A549 (cell line): Measurements from ENCODE around the gene RBM27. TPM values are rescaled to one million over a fixed set of nuclear protein-coding genes. Genes with fewer than 3 reads are reported as not detected.

Source experiments
- ATAC-seq, 2 experiments: fragments of 200-7000 bp in 1 of 2; fragments of >200 bp in 1 of 2; cut with Nextera tagmentation in 1 of 2; cut with Tn5 transposase in 1 of 2; 3 replicates each; pipeline versions ENCODE4 v1.8.0 to v1.9.1; 2018 to 2020; ENCODE audit warnings: mild to moderate bottlenecking in 1 of 2, moderate library complexity in 1 of 2
- CTCF ChIA-PET: fragments of 300-600 bp; sonication (Branson Sonifier 250); formaldehyde crosslinking; extraction: SDS; loops from one replicate; lab custom pipeline; 2021; ENCODE audit warnings: antibody characterized with exemption, inconsistent platforms; lab: Yijun Ruan, JAX
- POLR2A ChIA-PET: fragments of 350-600 bp; formaldehyde crosslinking; extraction: SDS; loops from one replicate; lab custom pipeline; 2021; ENCODE audit warnings: antibody characterized with exemption, inconsistent platforms; lab: Yijun Ruan, JAX
- DNase-seq, 2 experiments: peaks; one replicate each; pipeline versions ENCODE4 v3.0.0 to v3.0.0-alpha.2; 2011 to 2016; ENCODE audit warnings: low read depth in 1 of 2, low spot score in 1 of 2
- FAIRE-seq: peaks from 2 replicates; lab custom pipeline; 2011; peaks lifted over from hg19 to GRCh38; lab: Jason Lieb, UNC
- H3K27ac ChIP-seq, 2 experiments: fragments of >200 bp; sonication (Bioruptor Twin); formaldehyde crosslinking; 3 replicates each; pipeline ENCODE4 v1.5.1; 2016 to 2017
- H3K4me1 ChIP-seq: fragments of >200 bp; sonication (Bioruptor Twin); formaldehyde crosslinking; 3 replicates; pipeline ENCODE4 v1.6.1; 2016
- H3K4me2 ChIP-seq: fragments of >200 bp; sonication (Bioruptor Twin); formaldehyde crosslinking; 3 replicates; pipeline ENCODE4 v1.6.1; 2016
- H3K4me3 ChIP-seq: fragments of >200 bp; sonication (Bioruptor Twin); formaldehyde crosslinking; 3 replicates; pipeline ENCODE4 v1.5.1; 2016
- H3K9me3 ChIP-seq: fragments of >200 bp; sonication (Bioruptor Twin); formaldehyde crosslinking; 3 replicates; pipeline ENCODE4 v1.6.1; 2016
- ATOH8 ChIP-seq: fragments of 250-450 bp; sonication (Bioruptor Pico); IDR thresholded peaks from 2 replicates; pipeline ENCODE4 v1.5.0; 2020; ENCODE audit warnings: low read depth, mild to moderate bottlenecking, moderate library complexity
- BCL3 ChIP-seq: fragments of >200 bp; sonication (Bioruptor Twin); formaldehyde crosslinking; IDR thresholded peaks from 3 replicates; pipeline ENCODE4 v1.6.1; 2016
- BHLHE40 ChIP-seq: IDR thresholded peaks from 2 replicates; pipeline ENCODE4 v1.6.1; 2012; ENCODE audit warnings: low read depth, low read length, inconsistent platforms
- CBX2 ChIP-seq: fragments of 200-600 bp; sonication (generic); IDR thresholded peaks from 2 replicates; pipeline ENCODE4 v1.6.1; 2016; ENCODE audit warnings: low read depth, mild to moderate bottlenecking, borderline replicate concordance
- CTCF ChIP-seq: fragments of >200 bp; sonication (Bioruptor Twin); formaldehyde crosslinking; IDR thresholded peaks from 3 replicates; pipeline ENCODE4 v1.5.1; 2016
- ELK1 ChIP-seq: fragments of 150-350 bp; IDR thresholded peaks from 2 replicates; pipeline ENCODE4 v1.6.1; 2014; ENCODE audit warnings: low read depth, mild to moderate bottlenecking, low read length
- FOXS1 ChIP-seq: fragments of 250-450 bp; sonication (Bioruptor Pico); IDR thresholded peaks from 2 replicates; pipeline ENCODE4 v1.5.0; 2020; ENCODE audit warnings: mild to moderate bottlenecking, moderate library complexity
- GATA3 ChIP-seq: IDR thresholded peaks from 2 replicates; pipeline ENCODE4 v1.6.1; 2012; ENCODE audit warnings: borderline replicate concordance
- HEYL ChIP-seq: fragments of 250-450 bp; sonication (Bioruptor Pico); IDR thresholded peaks from 2 replicates; pipeline ENCODE4 v1.8.0; 2021; ENCODE audit warnings: mild to moderate bottlenecking, moderate library complexity
- JUN ChIP-seq, 2 experiments: fragments of >200 bp; sonication (Bioruptor Twin); formaldehyde crosslinking; IDR thresholded peaks; 2 replicates in 1 of 2; 3 replicates in 1 of 2; pipeline ENCODE4 v1.6.1; 2016 to 2017
- JUNB ChIP-seq: fragments of >200 bp; sonication (Bioruptor Twin); formaldehyde crosslinking; IDR thresholded peaks from 2 replicates; pipeline ENCODE4 v1.6.1; 2016
- KDM1A ChIP-seq: fragments of 200-600 bp; sonication (generic); IDR thresholded peaks from 2 replicates; pipeline ENCODE4 v1.6.1; 2016; ENCODE audit warnings: low read depth, mild to moderate bottlenecking
- MAX ChIP-seq: IDR thresholded peaks from 2 replicates; pipeline ENCODE4 v1.6.1; 2012
- NPAS2 ChIP-seq: fragments of 250-450 bp; sonication (Bioruptor Pico); IDR thresholded peaks from 2 replicates; pipeline ENCODE4 v1.8.0; 2022; ENCODE audit warnings: mild to moderate bottlenecking, moderate library complexity, borderline replicate concordance
- RCOR1 ChIP-seq: fragments of 150-350 bp; IDR thresholded peaks from 2 replicates; pipeline ENCODE4 v1.6.1; 2014; ENCODE audit warnings: antibody characterized with exemption, low read length, low read depth
- RFX5 ChIP-seq: fragments of 450-650 bp; IDR thresholded peaks from 2 replicates; pipeline ENCODE4 v1.7.1; 2014; ENCODE audit warnings: antibody characterized with exemption, mild to moderate bottlenecking, moderate library complexity
- RNF2 ChIP-seq: fragments of 200-600 bp; sonication (generic); IDR thresholded peaks from 2 replicates; pipeline ENCODE4 v1.6.1; 2016; ENCODE audit warnings: low read depth, mild to moderate bottlenecking, antibody characterized with exemption, moderate library complexity, borderline replicate concordance
- SMC3 ChIP-seq: fragments of >200 bp; sonication (Bioruptor Twin); formaldehyde crosslinking; IDR thresholded peaks from 3 replicates; pipeline ENCODE4 v1.6.1; 2018; ENCODE audit warnings: inconsistent platforms
- TFCP2L1 ChIP-seq: fragments of 250-450 bp; sonication (Bioruptor Pico); IDR thresholded peaks from 2 replicates; pipeline ENCODE4 v1.5.0; 2021; ENCODE audit warnings: mild to moderate bottlenecking
- ZFP36 ChIP-seq: fragments of 450-650 bp; IDR thresholded peaks from 2 replicates; pipeline ENCODE4 v1.6.1; 2014; ENCODE audit warnings: borderline replicate concordance; ENCODE audit not compliant: partially characterized antibody
- WGBS: methylation state at CpG from one replicate; pipeline ENCODE4 v1.1.6; 2017; ENCODE audit errors: missing lambda C conversion rate; 5-methylcytosine and 5-hydroxymethylcytosine counted together
- polyA plus RNA-seq, 4 experiments: library from polyadenylated mRNA; depleted of rRNA in 3 of 4; stranded (reverse); fragments of >200 nt; fragmentation: RNase III in 1 of 4; extraction: RNeasy Plus Mini Kit Qiagen cat#74134 plus additional on column Dnase treatment in 1 of 4; gene quantifications; 2 replicates in 3 of 4; 3 replicates in 1 of 4; pipeline ENCODE4 v1.2.3, GENCODE V29; 2011 to 2017
- TF ChIP-seq, protein P1 (sequence below): fragments of 200-600 bp; sonication (generic); IDR thresholded peaks from 2 replicates; pipeline ENCODE4 v1.6.1; 2016; ENCODE audit warnings: antibody characterized with exemption, mild to moderate bottlenecking, moderate library complexity
- TF ChIP-seq, protein P2 (sequence below): IDR thresholded peaks from 2 replicates; pipeline ENCODE4 v1.6.1; 2012

The RBM27 gene
- polyA plus RNA-seq, 2 of the 4 experiments (the other 2 are of a cell fraction): 13.3 to 27.4 TPM

GRCh38 chr5:146205499-146206202, 2.2 kb downstream of the RBM27 start:
- CTCF ChIA-PET: no interaction called here
- Histone ChIP-seq H3K4me2 (peak overlapping the region; percentile 91), H3K4me3 (peak overlapping the region; percentile 74; the same call in 1 of the 3 replicates), H3K27ac (peak overlapping the region in 1 of 2 experiments; percentile 12; a peak in 1 of 6 replicates), H3K4me1 (peaks cover 56% of the 10 kb centered on the region), H3K9me3 (no peaks in the 10 kb centered on the region)
- DNase-seq (no peak), FAIRE-seq (no peak), ATAC-seq (no peak)
- POLR2A ChIA-PET: no interaction called here
- WGBS: 88% methylated on average over 11 of the region's 11 CpGs
- TF ChIP-seq FOXS1 (CRISPR knock-in tag) (no peak), NPAS2 (CRISPR knock-in tag) (no peak), CBX2 (no peak), RCOR1 (no peak), RNF2 (no peak), CTCF (no peak), BHLHE40 (no peak), RFX5 (no peak), KDM1A (no peak), TFCP2L1 (no peak), GATA3 (no peak), BCL3 (no peak), MAX (no peak), HEYL (CRISPR knock-in tag) (no peak), SMC3 (no peak), JUNB (no peak)
- TF ChIP-seq, protein P1, sequence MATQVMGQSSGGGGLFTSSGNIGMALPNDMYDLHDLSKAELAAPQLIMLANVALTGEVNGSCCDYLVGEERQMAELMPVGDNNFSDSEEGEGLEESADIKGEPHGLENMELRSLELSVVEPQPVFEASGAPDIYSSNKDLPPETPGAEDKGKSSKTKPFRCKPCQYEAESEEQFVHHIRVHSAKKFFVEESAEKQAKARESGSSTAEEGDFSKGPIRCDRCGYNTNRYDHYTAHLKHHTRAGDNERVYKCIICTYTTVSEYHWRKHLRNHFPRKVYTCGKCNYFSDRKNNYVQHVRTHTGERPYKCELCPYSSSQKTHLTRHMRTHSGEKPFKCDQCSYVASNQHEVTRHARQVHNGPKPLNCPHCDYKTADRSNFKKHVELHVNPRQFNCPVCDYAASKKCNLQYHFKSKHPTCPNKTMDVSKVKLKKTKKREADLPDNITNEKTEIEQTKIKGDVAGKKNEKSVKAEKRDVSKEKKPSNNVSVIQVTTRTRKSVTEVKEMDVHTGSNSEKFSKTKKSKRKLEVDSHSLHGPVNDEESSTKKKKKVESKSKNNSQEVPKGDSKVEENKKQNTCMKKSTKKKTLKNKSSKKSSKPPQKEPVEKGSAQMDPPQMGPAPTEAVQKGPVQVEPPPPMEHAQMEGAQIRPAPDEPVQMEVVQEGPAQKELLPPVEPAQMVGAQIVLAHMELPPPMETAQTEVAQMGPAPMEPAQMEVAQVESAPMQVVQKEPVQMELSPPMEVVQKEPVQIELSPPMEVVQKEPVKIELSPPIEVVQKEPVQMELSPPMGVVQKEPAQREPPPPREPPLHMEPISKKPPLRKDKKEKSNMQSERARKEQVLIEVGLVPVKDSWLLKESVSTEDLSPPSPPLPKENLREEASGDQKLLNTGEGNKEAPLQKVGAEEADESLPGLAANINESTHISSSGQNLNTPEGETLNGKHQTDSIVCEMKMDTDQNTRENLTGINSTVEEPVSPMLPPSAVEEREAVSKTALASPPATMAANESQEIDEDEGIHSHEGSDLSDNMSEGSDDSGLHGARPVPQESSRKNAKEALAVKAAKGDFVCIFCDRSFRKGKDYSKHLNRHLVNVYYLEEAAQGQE: no peak
- TF ChIP-seq, protein P2, sequence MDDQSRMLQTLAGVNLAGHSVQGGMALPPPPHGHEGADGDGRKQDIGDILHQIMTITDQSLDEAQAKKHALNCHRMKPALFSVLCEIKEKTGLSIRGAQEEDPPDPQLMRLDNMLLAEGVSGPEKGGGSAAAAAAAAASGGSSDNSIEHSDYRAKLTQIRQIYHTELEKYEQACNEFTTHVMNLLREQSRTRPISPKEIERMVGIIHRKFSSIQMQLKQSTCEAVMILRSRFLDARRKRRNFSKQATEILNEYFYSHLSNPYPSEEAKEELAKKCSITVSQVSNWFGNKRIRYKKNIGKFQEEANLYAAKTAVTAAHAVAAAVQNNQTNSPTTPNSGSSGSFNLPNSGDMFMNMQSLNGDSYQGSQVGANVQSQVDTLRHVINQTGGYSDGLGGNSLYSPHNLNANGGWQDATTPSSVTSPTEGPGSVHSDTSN: no peak

DNA sequence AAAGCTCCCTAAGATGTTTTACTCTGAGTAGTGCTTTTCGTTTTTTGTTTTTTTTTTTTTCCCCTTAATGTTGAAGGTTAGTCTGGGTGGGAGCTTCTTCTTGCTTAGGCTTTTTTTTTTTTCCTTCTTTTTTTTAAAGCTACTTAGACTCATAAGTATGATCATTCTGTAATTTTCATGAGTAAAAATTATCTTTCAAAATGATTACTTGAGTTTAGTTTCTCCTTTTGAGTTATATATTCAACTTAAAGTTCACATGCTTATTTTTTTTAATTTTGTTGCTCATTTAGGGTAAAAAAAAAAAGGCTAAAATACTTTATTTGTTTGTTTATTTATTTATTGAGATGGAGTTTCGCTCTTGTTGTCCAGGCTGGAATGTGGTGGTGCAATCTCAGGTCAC, 2.9 kb downstream of the RBM27 start:
- Histone ChIP-seq H3K4me1 (peaks cover 56% of the 10 kb centered on the region), H3K4me3 (no peak overlapping the region), H3K27ac (no peak overlapping the region), H3K9me3 (no peaks in the 10 kb centered on the region), H3K4me2 (peak overlapping the region; percentile 91)
- no peak for FAIRE-seq
- 64% methylated on average over 2 of the region's 2 CpGs for WGBS
- no peak for DNase-seq
- no peak for ATAC-seq
- POLR2A ChIA-PET: no interaction called here
- CTCF ChIA-PET: no interaction called here
- TF ChIP-seq TFCP2L1 (no peak), ELK1 (no peak), ATOH8 (CRISPR knock-in tag) (no peak), ZFP36 (no peak), CTCF (no peak), JUN (IDR thresholded peaks at IDR 0.05) (no peak)
